Activated CD4-positive, alpha-beta T cell treated with anti-CD3 and anti-CD28 coated beads, Interleukin-2, amount 10 ng/mL, durations not matched to agents 7 days and 5 days (primary cell): ENCODE data around the gene CBX5. TPM values are rescaled to one million over a fixed set of nuclear protein-coding genes. Genes with fewer than 3 reads are reported as not detected.
"Not testable (repeated sequence)": the region's sequence is repeated elsewhere in the genome, so short reads cannot be mapped to it uniquely, and the experiment has no call there.

Experiments
- CTCF ChIA-PET: fragments of 350-600 bp; sonication (Branson Sonifier 250); formaldehyde crosslinking; loops from one replicate; lab custom pipeline; 2021; ENCODE audit warnings: antibody characterized with exemption; lab: Charles Lee
- POLR2A ChIA-PET: fragments of 350-600 bp; sonication (Branson Sonifier 250); formaldehyde crosslinking; loops from one replicate; lab custom pipeline; 2021; ENCODE audit warnings: antibody characterized with exemption; lab: Charles Lee
- DNase-seq: peaks from one replicate; pipeline ENCODE4 v3.0.0-alpha.2; 2020
- H3K27ac Mint-ChIP-seq: one replicate; pipeline ENCODE4 v1.8.0; 2021; ENCODE audit warnings: mild to moderate bottlenecking, moderate library complexity, mixed read lengths
- H3K27me3 Mint-ChIP-seq: one replicate; pipeline ENCODE4 v1.8.0; 2021; ENCODE audit warnings: mixed read lengths
- H3K36me3 Mint-ChIP-seq: one replicate; pipeline ENCODE4 v1.8.0; 2021; ENCODE audit warnings: low read depth, mixed read lengths
- H3K4me1 Mint-ChIP-seq: one replicate; pipeline ENCODE4 v1.8.0; 2021; ENCODE audit warnings: mixed read lengths
- H3K4me3 Mint-ChIP-seq: one replicate; pipeline ENCODE4 v1.8.0; 2021; ENCODE audit warnings: mild to moderate bottlenecking, moderate library complexity, mixed read lengths
- H3K9me3 Mint-ChIP-seq: one replicate; pipeline ENCODE4 v1.8.0; 2021; ENCODE audit warnings: mixed read lengths
- total RNA-seq, 2 experiments: library from RNA; stranded (reverse); gene quantifications; one replicate each; pipeline ENCODE4 v1.2.3, GENCODE V29; 2021

Gene CBX5
- 100 to 1,000 TPM; 145 to 170 TPM for total RNA-seq

DNA sequence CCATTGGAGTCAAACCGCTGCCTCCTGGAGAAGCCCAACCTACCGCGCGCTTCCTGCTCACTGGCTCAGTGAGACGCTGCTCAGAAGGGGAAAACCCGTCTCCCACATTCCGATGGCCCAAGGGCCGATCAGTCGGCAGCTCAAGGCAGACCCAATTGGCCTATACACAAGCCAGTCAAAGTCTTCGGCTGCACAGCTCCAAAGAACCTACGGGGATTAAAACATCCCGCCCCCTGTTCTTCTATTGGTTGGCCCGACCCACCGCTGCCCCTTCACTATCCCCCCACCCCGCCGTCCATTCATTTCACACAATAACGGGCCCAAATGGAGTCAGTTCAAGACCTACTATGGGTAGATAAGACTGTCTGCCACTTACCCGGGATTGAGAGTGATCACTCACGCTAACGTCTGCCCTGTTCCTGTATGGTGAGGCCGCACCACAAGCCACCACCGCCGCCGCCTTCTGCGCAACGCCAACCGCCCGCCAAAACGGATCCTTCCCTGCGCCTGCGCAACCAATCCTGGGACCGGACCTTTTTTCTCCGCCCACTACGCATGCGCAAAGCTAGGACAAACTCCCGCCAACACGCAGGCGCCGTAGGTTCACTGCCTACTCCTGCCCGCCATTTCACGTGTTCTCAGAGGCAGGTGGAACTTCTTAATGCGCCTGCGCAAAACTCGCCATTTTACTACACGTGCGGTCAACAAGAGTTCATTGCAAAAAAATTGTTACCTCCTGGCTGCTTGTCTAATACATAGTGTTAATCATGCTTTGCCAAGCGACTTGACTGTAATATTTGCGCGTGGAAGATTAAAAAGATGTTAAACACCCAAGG lies at the start of gene CBX5:
Gene CBX5 (minus strand): TSS at position 491 of the 836 bp plus-strand sequence. CDS start 22,472 bp downstream, outside the sequence.
- no peak within 1 kb of the TSS for H3K27ac Mint-ChIP-seq
- no peak within 1 kb of the TSS for H3K4me3 Mint-ChIP-seq
- peaks cover 11% of the 10 kb centered on the region for H3K36me3 Mint-ChIP-seq
- CTCF ChIA-PET: interaction anchor here (0.6 to 1.9 kb wide), 8 partner anchors 11 to 159 kb away, joined by 3 to 14 read pairs (median 6); partner anchors contain the start of gene COPZ1
- peak; percentile 100 for DNase-seq
- no peaks in the 10 kb centered on the region for H3K9me3 Mint-ChIP-seq
- H3K27me3 Mint-ChIP-seq: no peaks in the 10 kb centered on the region
- H3K4me1 Mint-ChIP-seq: peaks cover 58% of the 10 kb centered on the region
- POLR2A ChIA-PET: interaction anchor here (0.7 to 0.8 kb wide), 2 partner anchors 12 to 79 kb away, joined by 3 to 4 read pairs; no protein-coding TSS in a partner anchor

DNA sequence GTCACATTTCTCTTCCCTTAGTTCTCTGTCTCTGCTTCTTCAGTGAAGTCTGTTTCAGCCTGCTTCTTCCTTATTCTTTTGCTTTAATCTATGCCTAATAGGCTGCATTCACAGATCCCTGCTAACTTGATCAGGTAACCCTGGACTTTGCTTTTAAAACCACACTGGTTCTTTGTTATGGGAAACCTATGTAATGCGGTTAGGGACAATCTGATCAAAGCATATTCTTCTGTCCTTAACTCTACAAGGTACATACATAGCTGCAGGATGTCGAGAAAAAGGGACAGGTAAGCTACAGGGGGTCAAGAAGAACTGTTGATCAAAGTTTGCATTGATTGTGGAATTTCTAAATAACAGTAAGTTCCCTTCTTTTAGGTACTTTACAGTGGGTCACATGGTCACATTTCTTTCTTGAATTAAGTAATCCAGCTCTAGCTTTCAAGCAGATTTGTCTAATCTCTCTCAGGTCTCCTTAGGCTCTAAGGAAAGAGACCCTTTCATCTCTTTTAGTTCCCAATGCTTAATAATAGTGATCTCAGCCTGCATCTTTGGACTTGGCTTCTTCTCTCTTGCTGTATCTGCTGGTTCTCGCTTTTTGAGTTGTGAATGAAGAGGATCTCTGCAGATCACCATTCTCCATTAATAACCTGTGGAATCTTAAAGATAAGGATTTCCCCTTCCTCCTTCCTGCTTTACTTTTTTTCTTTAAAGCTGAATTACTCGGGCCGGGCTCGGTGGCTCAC lies 48.8 kb upstream of the CBX5 start:
- peak overlapping the region; percentile 78 for H3K27ac Mint-ChIP-seq
- ChIA-PET CTCF (interaction anchor here (0.8 to 1.5 kb wide), 5 partner anchors 8 to 70 kb away, joined by 3 to 5 read pairs (median 3); no protein-coding TSS in a partner anchor), POLR2A (no interaction called here)
- no peaks in the 10 kb centered on the region for H3K27me3 Mint-ChIP-seq
- H3K36me3 Mint-ChIP-seq: peaks cover 26% of the 10 kb centered on the region
- H3K4me3 Mint-ChIP-seq: peak overlapping the region; percentile 36
- peaks cover 72% of the 10 kb centered on the region for H3K4me1 Mint-ChIP-seq
- H3K9me3 Mint-ChIP-seq: no peaks in the 10 kb centered on the region
- no peak for DNase-seq

DNA sequence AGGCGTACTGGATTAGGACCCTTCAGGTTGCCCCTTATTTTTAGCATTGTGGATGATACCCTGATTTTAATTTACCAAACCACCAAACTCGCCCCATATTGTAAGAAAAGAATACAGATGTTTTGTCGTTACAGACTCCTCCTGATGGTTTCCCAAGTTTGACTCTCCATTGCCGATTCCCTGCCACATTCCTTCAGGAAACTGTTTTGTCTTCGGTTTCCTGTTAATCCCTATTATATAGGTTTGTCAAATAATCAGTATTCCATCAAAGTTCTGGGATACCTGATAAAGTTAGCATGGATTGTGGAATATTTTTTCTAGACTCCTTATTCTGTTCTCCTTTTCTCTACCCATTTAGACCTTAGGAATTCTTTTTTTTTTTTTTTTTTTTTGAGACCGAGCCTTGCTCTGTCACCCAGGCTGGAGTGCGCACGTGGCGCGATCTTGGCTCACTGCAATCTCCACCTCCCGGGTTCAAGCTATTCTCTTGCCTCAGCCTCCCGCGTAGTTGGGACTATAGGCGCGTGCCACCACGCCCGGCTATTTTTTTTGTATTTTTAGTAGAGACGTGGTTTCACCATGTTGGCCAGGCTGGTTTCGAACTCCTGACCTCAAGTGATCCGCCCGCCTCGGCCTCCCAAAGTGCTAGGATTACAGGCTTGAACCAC lies 45.7 kb upstream of the CBX5 start:
- not testable (repeated sequence) for H3K9me3 Mint-ChIP-seq, DNase-seq, H3K27me3 Mint-ChIP-seq
- Mint-ChIP-seq H3K36me3 (peaks cover 17% of the 10 kb centered on the region), H3K27ac (peak overlapping the region; percentile 97), H3K4me1 (peaks cover 54% of the 10 kb centered on the region), H3K4me3 (peak overlapping the region; percentile 95)
- POLR2A ChIA-PET: interaction anchor here (0.9 kb wide), 1 partner anchor 44 kb away, joined by 3 read pairs; no protein-coding TSS in a partner anchor
- CTCF ChIA-PET: interaction anchor here (0.5 to 2.3 kb wide), 28 partner anchors 10 to 193 kb away, joined by 3 to 22 read pairs (median 4); partner anchors contain the start of genes CBX5, HNRNPA1 and NCKAP1L

DNA sequence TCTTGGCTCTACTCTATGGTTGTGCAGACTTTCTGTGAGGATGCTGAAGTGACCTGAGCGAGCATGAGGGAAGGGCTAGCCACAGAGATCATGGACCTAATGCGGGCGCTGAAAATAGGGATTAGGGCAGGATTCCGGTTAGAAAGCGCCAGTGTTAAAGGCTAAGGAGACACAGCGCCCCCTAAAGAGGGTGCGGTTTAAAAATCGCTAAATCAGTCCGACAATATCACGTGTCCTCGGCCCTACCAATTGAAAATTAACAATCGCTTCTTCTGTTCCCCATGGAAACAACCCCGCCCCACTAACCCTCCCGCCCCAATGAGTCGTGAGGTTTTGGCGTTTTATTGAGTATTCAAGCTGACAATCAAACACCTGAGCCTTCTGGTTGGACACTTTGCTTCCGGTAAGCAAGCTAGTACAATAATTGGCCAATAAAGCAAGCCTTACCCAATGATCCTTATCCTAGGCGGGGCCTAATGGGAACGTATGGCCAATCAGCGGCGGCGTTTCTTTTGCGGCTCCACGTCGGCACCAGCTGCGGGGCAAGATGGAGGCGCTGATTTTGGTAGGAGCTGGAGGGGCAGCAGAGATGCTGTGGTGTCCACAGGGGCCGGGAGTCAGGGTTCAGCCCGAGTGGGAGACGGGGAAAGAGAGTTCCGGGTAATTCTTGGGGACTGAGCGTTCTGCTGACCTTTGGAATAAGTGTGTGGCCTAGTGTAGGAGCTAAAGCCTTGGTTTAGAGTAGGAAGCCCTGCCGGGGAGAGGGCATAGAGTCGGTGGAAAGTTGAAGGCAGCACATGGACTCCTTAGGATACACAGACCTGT lies 44.9 kb upstream of the CBX5 start, which contains the start of gene COPZ1:
Gene COPZ1 (plus strand): TSS at position 515 of the 825 bp plus-strand sequence. CDS start 33 bp downstream, at position 548.
- peak within 1 kb of the TSS; percentile 95 for H3K4me3 Mint-ChIP-seq
- H3K4me1 Mint-ChIP-seq: peaks cover 46% of the 10 kb centered on the region
- CTCF ChIA-PET: interaction anchor here (0.5 to 2.3 kb wide), 31 partner anchors 9 to 194 kb away, joined by 3 to 22 read pairs (median 4); partner anchors contain the start of genes CBX5, HNRNPA1 and NCKAP1L
- H3K27ac Mint-ChIP-seq: peak within 1 kb of the TSS; percentile 97
- POLR2A ChIA-PET: interaction anchor here (0.9 kb wide), 1 partner anchor 44 kb away, joined by 3 read pairs; no protein-coding TSS in a partner anchor
- peaks cover 16% of the 10 kb centered on the region for H3K36me3 Mint-ChIP-seq
- DNase-seq: peak; percentile 97
- H3K27me3 Mint-ChIP-seq: no peaks in the 10 kb centered on the region
- H3K9me3 Mint-ChIP-seq: no peaks in the 10 kb centered on the region

DNA sequence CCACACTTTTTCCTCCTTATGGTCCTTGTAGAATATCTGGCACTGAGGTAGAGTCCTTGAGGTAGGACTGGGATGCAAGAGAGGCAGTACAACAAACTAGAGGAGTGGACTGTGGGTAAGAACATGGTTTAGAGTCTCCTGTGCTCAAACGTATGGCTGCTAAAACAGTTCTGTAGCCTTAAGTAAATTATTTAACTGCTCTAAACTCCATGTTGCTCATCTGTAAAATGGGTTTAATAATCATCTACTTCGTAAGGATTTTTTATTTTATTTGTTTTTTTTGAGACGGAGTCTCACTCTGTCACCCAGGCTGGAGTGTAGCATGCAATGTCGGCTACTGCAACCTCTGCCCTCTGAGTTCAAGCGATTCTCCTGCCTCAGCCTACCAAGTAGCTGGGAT lies 41.4 kb upstream of the CBX5 start:
- Mint-ChIP-seq H3K4me3 (no peak overlapping the region), H3K36me3 (peaks cover 7% of the 10 kb centered on the region), H3K9me3 (no peaks in the 10 kb centered on the region), H3K27me3 (peaks cover 2% of the 10 kb centered on the region), H3K4me1 (peaks cover 16% of the 10 kb centered on the region), H3K27ac (no peak overlapping the region)
- ChIA-PET CTCF (interaction anchor here (0.8 to 1.7 kb wide), 4 partner anchors 12 to 69 kb away, joined by 3 to 5 read pairs (median 4); no protein-coding TSS in a partner anchor), POLR2A (no interaction called here)
- DNase-seq: no peak

DNA sequence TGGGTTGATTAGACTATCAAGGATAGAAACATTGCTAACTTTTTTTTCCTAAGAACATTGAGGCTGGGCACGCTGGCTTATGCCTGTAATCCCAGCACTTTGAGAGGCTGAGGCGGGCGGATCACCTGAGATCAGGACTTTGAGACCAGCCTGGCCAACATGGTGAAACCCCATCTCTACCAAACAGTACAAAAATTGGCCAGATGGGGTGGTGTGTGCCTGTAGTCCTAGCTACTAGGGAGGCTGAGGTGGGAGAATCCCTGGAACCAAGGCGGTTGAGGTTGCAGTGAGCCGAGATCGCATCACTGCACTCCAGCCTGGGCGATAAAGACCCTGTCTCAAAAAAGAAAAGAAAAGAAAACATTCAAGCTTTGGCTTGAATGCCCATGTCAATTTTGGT lies 32.4 kb upstream of the CBX5 start:
- H3K9me3 Mint-ChIP-seq, H3K36me3 Mint-ChIP-seq, POLR2A ChIA-PET, H3K4me3 Mint-ChIP-seq, H3K4me1 Mint-ChIP-seq, DNase-seq, H3K27ac Mint-ChIP-seq: not testable (repeated sequence)
- CTCF ChIA-PET: interaction anchor here (1.0 kb wide), 3 partner anchors 12 to 17 kb away, joined by 3 to 4 read pairs (median 3); partner anchors contain the start of gene COPZ1
- peaks cover 17% of the 10 kb centered on the region for H3K27me3 Mint-ChIP-seq

DNA sequence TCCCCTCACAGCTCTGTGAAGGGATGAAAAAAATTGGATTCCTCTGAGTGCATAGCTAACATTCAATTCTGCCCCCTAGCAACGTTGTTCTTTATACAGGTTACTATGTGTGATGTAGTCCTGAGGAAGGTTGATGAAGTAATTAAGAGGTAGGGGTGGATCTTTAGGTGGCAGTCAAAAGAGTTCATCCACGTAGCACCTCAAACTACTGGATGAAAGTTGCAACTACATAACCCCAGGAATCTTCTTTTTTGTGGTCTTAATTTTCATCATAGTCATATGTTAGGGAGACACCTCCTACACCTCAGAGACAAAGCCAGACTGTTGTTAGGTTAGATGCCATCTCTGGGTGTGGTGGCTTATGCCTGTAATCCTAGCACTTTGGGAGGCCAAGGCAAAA lies 31.1 kb upstream of the CBX5 start:
- no peak overlapping the region for H3K27ac Mint-ChIP-seq
- DNase-seq: no peak
- H3K4me3 Mint-ChIP-seq: no peak overlapping the region
- peaks cover 22% of the 10 kb centered on the region for H3K27me3 Mint-ChIP-seq
- H3K9me3 Mint-ChIP-seq: no peaks in the 10 kb centered on the region
- CTCF ChIA-PET: interaction anchor here (0.6 to 0.9 kb wide), 3 partner anchors 14 to 68 kb away, joined by 3 to 6 read pairs (median 5); partner anchors contain the start of gene COPZ1
- POLR2A ChIA-PET: no interaction called here
- H3K36me3 Mint-ChIP-seq: no peaks in the 10 kb centered on the region
- peaks cover 13% of the 10 kb centered on the region for H3K4me1 Mint-ChIP-seq

DNA sequence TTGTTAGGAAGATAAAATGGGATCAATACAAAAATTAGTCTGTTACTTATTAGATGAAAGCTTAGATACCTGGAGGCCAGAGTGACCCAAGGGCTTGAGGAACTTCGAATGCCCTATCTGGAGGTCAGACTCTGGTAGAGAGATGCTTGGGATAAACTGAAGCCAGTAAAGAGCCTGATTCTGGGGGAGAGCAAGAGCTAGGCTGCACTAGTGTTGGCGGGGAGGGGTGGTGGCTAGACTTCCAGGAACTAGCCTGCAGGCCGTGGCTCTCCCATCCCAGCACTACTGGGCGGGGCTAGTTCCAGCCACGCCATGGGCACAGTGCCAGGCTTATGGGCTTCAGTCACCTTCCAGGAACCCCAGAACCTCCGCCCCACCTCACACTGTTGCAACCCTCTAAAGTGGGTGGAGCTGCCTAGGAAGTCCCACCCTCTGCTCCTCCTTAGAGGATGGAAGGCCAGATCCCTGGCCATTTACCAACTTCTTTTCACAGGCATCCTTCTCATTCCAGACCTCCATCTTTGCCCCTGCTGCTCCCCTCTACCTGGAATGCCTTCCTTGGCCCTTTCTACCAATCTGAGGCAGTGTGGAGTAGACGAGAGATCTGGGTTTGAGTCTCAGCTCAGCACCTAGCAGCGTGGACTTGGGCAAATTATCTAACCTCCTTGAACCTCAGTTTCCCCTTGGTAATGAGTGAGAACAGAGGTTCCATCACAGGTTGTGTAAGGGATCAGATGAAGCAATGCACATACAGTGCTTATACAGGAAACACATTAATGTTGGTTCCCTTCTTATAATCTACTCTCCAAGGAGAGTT lies 27.2 kb upstream of the CBX5 start:
- Mint-ChIP-seq H3K36me3 (no peaks in the 10 kb centered on the region), H3K9me3 (no peaks in the 10 kb centered on the region), H3K4me1 (peaks cover 28% of the 10 kb centered on the region), H3K27me3 (peaks cover 43% of the 10 kb centered on the region), H3K4me3 (no peak overlapping the region), H3K27ac (no peak overlapping the region)
- POLR2A ChIA-PET: no interaction called here
- CTCF ChIA-PET: interaction anchor here (0.7 to 1.9 kb wide), 6 partner anchors 10 to 91 kb away, joined by 3 to 9 read pairs (median 4); partner anchors contain the start of gene COPZ1
- no peak for DNase-seq

DNA sequence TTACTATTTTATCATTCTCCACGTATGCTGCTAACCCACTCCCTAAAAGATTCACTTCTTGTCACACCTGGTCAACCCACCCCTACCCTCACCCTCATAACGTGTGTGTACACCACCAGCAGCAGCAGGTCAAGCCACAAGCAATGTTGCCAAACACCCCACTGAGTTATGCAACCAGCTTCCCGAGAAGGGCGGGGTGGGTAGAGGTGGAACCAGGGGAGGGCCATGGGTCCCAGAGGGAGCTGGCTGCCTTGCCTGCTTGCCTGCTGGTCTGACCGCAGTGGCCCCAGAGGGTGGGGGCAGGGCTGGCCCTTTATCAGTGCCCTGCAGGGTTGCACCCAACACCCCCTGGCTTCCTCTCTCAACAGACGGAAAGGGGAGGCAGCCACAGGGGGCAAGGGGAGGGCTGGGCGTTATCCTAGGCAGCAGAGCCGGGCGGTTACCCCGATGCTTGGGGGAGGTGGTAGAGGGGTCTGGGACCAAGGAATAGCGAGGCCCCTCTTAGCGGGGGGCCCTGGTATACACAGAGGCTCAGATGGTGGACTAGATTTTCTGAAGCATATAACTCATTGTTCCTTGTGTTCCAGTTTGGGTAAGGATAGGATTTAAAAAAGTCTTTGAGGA lies 24.4 kb upstream of the CBX5 start:
- no peak overlapping the region for H3K27ac Mint-ChIP-seq
- peaks cover 33% of the 10 kb centered on the region for H3K4me1 Mint-ChIP-seq
- ChIA-PET POLR2A (no interaction called here), CTCF (no interaction called here)
- H3K4me3 Mint-ChIP-seq: no peak overlapping the region
- no peak for DNase-seq
- peaks cover 64% of the 10 kb centered on the region for H3K27me3 Mint-ChIP-seq
- no peaks in the 10 kb centered on the region for H3K9me3 Mint-ChIP-seq
- no peaks in the 10 kb centered on the region for H3K36me3 Mint-ChIP-seq

DNA sequence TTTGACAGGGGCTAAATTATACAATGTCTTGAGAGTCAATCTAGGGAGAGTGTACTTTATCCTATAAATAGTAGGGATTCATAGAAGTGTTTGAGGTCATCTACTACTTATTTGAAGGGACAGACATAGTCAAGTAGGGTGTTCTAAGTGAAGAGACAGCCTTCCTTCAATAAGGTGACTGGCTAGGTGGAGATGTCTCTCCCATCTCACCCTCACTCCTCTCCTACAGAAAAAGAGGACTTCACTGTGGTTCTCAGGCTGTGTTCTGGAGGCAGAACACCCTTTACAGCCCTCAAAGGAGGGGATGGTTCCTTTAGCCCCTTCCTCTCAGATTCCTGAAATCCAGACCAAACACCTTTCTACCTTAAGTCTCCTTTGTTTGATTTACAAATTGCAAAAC lies 23.7 kb upstream of the CBX5 start:
- ChIA-PET POLR2A (no interaction called here), CTCF (no interaction called here)
- Mint-ChIP-seq H3K9me3 (no peaks in the 10 kb centered on the region), H3K27ac (no peak overlapping the region), H3K4me1 (peaks cover 33% of the 10 kb centered on the region), H3K4me3 (no peak overlapping the region), H3K36me3 (no peaks in the 10 kb centered on the region), H3K27me3 (peaks cover 69% of the 10 kb centered on the region)
- DNase-seq: no peak
